Astrocyte (in vitro differentiated cells and primary cell): ENCODE measurements around the gene RALGDS.

ENCODE experiments used
- CTCF ChIP-seq: IDR thresholded peaks from 2 replicates; pipeline ENCODE4 v1.5.1; 2011; ENCODE audit warnings: low read depth, mild to moderate bottlenecking, inconsistent platforms, low read length, moderate library complexity; ENCODE audit not compliant: insufficient read depth
- EZH2 ChIP-seq: IDR thresholded peaks from 2 replicates; pipeline ENCODE4 v1.6.1; 2012; ENCODE audit warnings: mild to moderate bottlenecking, low read length, inconsistent platforms; ENCODE audit not compliant: insufficient read depth

GRCh38 chr9:133058550-133059320 lies 62.3 kb downstream of the RALGDS start:
- TF ChIP-seq CTCF (no peak), EZH2 (no peak)
